Ammon's horn (tissue), 1 donor: ENCODE data around the gene U2SURP.

Source experiments
- DNase-seq: peaks from one replicate; pipeline ENCODE4 v3.0.0-alpha.2; 2016; ENCODE audit warnings: low spot score

The U2SURP gene

GRCh38 chr3:143001369-143002082 lies at the start of gene U2SURP:
U2SURP (plus strand) TSS chr3:143001570; CDS start chr3:143001629, 59 bp downstream.
- peak; percentile 98 for DNase-seq

GRCh38 chr3:142951794-142952193 lies 49.6 kb upstream of the U2SURP start:
- DNase-seq = no peak

- no peak for DNase-seq
These were observed 48.8 kb upstream of the U2SURP start for GRCh38 chr3:142952272-142953193.

GRCh38 chr3:142953443-142953842 lies 47.9 kb upstream of the U2SURP start:
- no peak for DNase-seq

GRCh38 chr3:142958707-142959106 lies 42.7 kb upstream of the U2SURP start:
- DNase-seq = no peak

GRCh38 chr3:142960322-142960850 lies 41.0 kb upstream of the U2SURP start:
- DNase-seq = no peak

GRCh38 chr3:142961539-142961938 lies 39.8 kb upstream of the U2SURP start:
- no peak for DNase-seq

GRCh38 chr3:142962175-142962519 lies 39.2 kb upstream of the U2SURP start:
- no peak for DNase-seq

GRCh38 chr3:142962520-142963233 lies 38.7 kb upstream of the U2SURP start:
- DNase-seq = no peak

GRCh38 chr3:142963234-142963515 lies 38.2 kb upstream of the U2SURP start:
- no peak for DNase-seq

- peak; percentile 6 for DNase-seq
These were observed 37.6 kb upstream of the U2SURP start, which contains the start of gene PAQR9 for GRCh38 chr3:142963516-142964448. PAQR9 (minus strand) TSS chr3:142963674; CDS start chr3:142963336, 338 bp downstream.

GRCh38 chr3:142965581-142965980 lies 35.8 kb upstream of the U2SURP start:
- no peak for DNase-seq

GRCh38 chr3:142966808-142967207 lies 34.6 kb upstream of the U2SURP start:
- DNase-seq = no peak

- DNase-seq = no peak
These were observed 32.9 kb upstream of the U2SURP start for GRCh38 chr3:142968319-142969025.

GRCh38 chr3:142971431-142971830 lies 29.9 kb upstream of the U2SURP start:
- DNase-seq = no peak

- no peak for DNase-seq
These were observed 29.1 kb upstream of the U2SURP start for GRCh38 chr3:142972092-142972753.

- DNase-seq = peak; percentile 56
These were observed 28.0 kb upstream of the U2SURP start for GRCh38 chr3:142973217-142974009.

GRCh38 chr3:142975316-142975995 lies 25.9 kb upstream of the U2SURP start:
- no peak for DNase-seq
